Hair follicular keratinocyte (primary cell): Measurements from ENCODE around the gene PTPRC. TPM values are rescaled to one million over a fixed set of nuclear protein-coding genes. Genes with fewer than 3 reads are reported as not detected.

ENCODE experiments used
- total RNA-seq: library from RNA; depleted of rRNA; stranded (reverse); fragments of >200 nt; gene quantifications from 2 replicates; pipeline ENCODE4 v1.2.3, GENCODE V29; 2015

Gene PTPRC, protein sequence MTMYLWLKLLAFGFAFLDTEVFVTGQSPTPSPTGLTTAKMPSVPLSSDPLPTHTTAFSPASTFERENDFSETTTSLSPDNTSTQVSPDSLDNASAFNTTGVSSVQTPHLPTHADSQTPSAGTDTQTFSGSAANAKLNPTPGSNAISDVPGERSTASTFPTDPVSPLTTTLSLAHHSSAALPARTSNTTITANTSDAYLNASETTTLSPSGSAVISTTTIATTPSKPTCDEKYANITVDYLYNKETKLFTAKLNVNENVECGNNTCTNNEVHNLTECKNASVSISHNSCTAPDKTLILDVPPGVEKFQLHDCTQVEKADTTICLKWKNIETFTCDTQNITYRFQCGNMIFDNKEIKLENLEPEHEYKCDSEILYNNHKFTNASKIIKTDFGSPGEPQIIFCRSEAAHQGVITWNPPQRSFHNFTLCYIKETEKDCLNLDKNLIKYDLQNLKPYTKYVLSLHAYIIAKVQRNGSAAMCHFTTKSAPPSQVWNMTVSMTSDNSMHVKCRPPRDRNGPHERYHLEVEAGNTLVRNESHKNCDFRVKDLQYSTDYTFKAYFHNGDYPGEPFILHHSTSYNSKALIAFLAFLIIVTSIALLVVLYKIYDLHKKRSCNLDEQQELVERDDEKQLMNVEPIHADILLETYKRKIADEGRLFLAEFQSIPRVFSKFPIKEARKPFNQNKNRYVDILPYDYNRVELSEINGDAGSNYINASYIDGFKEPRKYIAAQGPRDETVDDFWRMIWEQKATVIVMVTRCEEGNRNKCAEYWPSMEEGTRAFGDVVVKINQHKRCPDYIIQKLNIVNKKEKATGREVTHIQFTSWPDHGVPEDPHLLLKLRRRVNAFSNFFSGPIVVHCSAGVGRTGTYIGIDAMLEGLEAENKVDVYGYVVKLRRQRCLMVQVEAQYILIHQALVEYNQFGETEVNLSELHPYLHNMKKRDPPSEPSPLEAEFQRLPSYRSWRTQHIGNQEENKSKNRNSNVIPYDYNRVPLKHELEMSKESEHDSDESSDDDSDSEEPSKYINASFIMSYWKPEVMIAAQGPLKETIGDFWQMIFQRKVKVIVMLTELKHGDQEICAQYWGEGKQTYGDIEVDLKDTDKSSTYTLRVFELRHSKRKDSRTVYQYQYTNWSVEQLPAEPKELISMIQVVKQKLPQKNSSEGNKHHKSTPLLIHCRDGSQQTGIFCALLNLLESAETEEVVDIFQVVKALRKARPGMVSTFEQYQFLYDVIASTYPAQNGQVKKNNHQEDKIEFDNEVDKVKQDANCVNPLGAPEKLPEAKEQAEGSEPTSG (N-terminal part only)
- total RNA-seq, result not detected in 2 replicates

DNA sequence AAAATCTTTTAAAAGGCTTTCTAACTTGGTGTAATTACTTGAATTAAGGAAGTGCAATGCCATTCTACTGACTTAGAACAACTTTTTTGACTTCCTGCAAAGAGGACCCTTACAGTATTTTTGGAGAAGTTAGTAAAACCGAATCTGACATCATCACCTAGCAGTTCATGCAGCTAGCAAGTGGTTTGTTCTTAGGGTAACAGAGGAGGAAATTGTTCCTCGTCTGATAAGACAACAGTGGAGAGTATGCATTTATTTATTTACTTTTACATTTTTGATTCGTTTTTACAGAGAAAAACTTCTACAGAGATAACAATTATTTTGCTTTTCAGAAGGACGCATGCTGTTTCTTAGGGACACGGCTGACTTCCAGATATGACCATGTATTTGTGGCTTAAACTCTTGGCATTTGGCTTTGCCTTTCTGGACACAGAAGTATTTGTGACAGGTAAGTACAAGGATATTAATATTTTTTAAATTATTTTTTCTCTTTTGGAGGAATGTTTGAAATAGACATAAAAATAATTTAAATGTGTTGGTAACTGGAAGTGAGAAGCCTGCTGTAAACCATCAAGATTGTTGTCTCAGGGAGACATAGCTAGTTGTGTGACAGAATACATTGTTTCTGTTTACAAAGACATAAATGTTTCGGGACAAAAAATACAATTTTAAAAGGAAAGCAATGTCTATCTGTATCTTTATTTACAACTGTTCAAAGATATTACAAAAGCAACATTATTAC is at the start of gene PTPRC:
Gene PTPRC (plus strand): TSS at position 147 of the 742 bp plus-strand sequence. CDS start 229 bp downstream, at position 376.

Other genes starting within 250 kb of the PTPRC start
- gene ATP6V1G3, start 98.4 kb upstream of the PTPRC start, total RNA-seq, result not detected in 2 replicates